K562 (cell line): ENCODE data around the gene CEP72. TPM values are rescaled to one million over a fixed set of nuclear protein-coding genes. Genes with fewer than 3 reads are reported as not detected.

Experiments used
- ATAC-seq: fragments of 200-7000 bp; cut with Tn5 transposase; 3 replicates; pipeline ENCODE4 v1.9.1; 2020; ENCODE audit warnings: moderate library complexity
- BruUV-seq: library from RNA; stranded (reverse); fragments of 400-500 nt; replicated peaks from 2 replicates; lab custom pipeline; 2021; lab: Mats Ljungman, UMichigan
- CTCF ChIA-PET: fragments of 300-600 bp; formaldehyde crosslinking; extraction: SDS; loops from one replicate; lab custom pipeline; 2021; ENCODE audit warnings: low intra/inter-chr PET ratio; lab: Yijun Ruan, JAX
- POLR2A ChIA-PET: fragments of 300-600, 350-650 bp; sonication (Branson Sonifier 250); formaldehyde crosslinking; extraction: SDS; loops from one replicate; lab custom pipeline; 2021; ENCODE audit warnings: antibody characterized with exemption, inconsistent platforms; lab: Yijun Ruan, JAX
- DNase-seq, 4 experiments: peaks; one replicate each; pipeline versions ENCODE4 v3.0.0 to v3.0.0-alpha.2; 2011 to 2018; ENCODE audit warnings: low spot score in 3 of 4, mixed read lengths in 3 of 4; ENCODE audit errors: extremely low read depth in 1 of 4
- FAIRE-seq: peaks from 2 replicates; lab custom pipeline; 2011; peaks lifted over from hg19 to GRCh38; lab: Jason Lieb, UNC
- H2AFZ ChIP-seq: 2 replicates; pipeline ENCODE4 v1.6.0; 2011; ENCODE audit warnings: low read depth, low read length, control low read depth, inconsistent platforms
- H3K27ac ChIP-seq: fragments of 200-600 bp; 3 replicates; pipeline ENCODE4 v1.8.0; 2011; ENCODE audit warnings: low read depth, mild to moderate bottlenecking, control low read depth, inconsistent platforms, low read length, moderate library complexity, mixed read lengths; ENCODE audit errors: extremely low read depth
- H3K27me3 ChIP-seq, 2 experiments: fragments of 300-600 bp in 1 of 2; 2 replicates in 1 of 2; 3 replicates in 1 of 2; pipeline versions ENCODE4 v1.6.0 to v1.8.0; 2011; ENCODE audit warnings: inconsistent platforms in 2 of 2, low read length in 2 of 2, mild to moderate bottlenecking in 1 of 2, mixed read lengths in 1 of 2, moderate library complexity in 1 of 2; ENCODE audit not compliant: control insufficient read depth in 2 of 2, insufficient read depth in 2 of 2
- H3K36me3 ChIP-seq: fragments of 300-600 bp; 3 replicates; pipeline ENCODE4 v1.8.0; 2011; ENCODE audit warnings: mild to moderate bottlenecking, low read length, inconsistent platforms; ENCODE audit not compliant: control insufficient read depth, insufficient read depth
- H3K4me1 ChIP-seq, 2 experiments: fragments of 200-600 bp in 1 of 2; replicated peaks in 1 of 2; 2 replicates in 1 of 2; 3 replicates in 1 of 2; pipeline versions ENCODE4 v1.5.1 to v1.8.0; 2011; ENCODE audit warnings: inconsistent platforms in 2 of 2, low read length in 2 of 2, mild to moderate bottlenecking in 1 of 2, mixed read lengths in 1 of 2, moderate library complexity in 1 of 2; ENCODE audit not compliant: control insufficient read depth in 2 of 2, insufficient read depth in 2 of 2
- H3K4me2 ChIP-seq: 2 replicates; pipeline ENCODE4 v1.6.1; 2011; ENCODE audit warnings: low read length, control low read depth, inconsistent platforms, mixed read lengths; ENCODE audit not compliant: insufficient read depth
- H3K4me3 ChIP-seq: fragments of 200-600 bp; sonication (generic), shearing (Covaris generic); 2 replicates; pipeline ENCODE4 v1.5.1; 2016; ENCODE audit warnings: control low read depth, inconsistent platforms
- H3K79me2 ChIP-seq: fragments of 200-600 bp; 3 replicates; pipeline ENCODE4 v1.8.0; 2011; ENCODE audit warnings: low read length, inconsistent platforms; ENCODE audit not compliant: control insufficient read depth, insufficient read depth
- H3K9ac ChIP-seq, 2 experiments: 2 replicates each; pipeline versions ENCODE4 v1.6.0 to v1.6.1; 2011; ENCODE audit warnings: low read depth in 2 of 2, low read length in 2 of 2, control low read depth in 1 of 2, inconsistent platforms in 1 of 2, mild to moderate bottlenecking in 1 of 2, mixed read lengths in 1 of 2; ENCODE audit not compliant: insufficient read depth in 1 of 2
- H3K9me1 ChIP-seq: one replicate; pipeline ENCODE4 v1.6.0; 2011; ENCODE audit warnings: inconsistent platforms, mild to moderate bottlenecking, low read length, moderate library complexity; ENCODE audit not compliant: control insufficient read depth, insufficient read depth
- H3K9me3 ChIP-seq: replicated peaks from 2 replicates; pipeline ENCODE4 v1.5.1; 2011; ENCODE audit warnings: low read depth, low read length, inconsistent platforms; ENCODE audit not compliant: control insufficient read depth, insufficient read depth
- H4K20me1 ChIP-seq: replicated peaks from 2 replicates; pipeline ENCODE4 v1.6.1; 2011; ENCODE audit warnings: low read length, inconsistent platforms, mixed read lengths; ENCODE audit not compliant: control insufficient read depth, insufficient read depth
- CEBPB ChIP-seq: fragments of 450-650 bp; IDR thresholded peaks from 2 replicates; pipeline ENCODE4 v1.6.1; 2016; ENCODE audit warnings: missing genetic modification characterization, missing compliant biosample characterization
- EGR1 ChIP-seq: fragments of 450-650 bp; conservative IDR thresholded peaks from 2 replicates; pipeline ENCODE4 v1.6.1; 2017; ENCODE audit warnings: mild to moderate bottlenecking
- FOXM1 ChIP-seq, 2 experiments: fragments of 450-650 bp in 1 of 2; sonication (generic) in 1 of 2; formaldehyde crosslinking in 1 of 2; IDR thresholded peaks; 2 replicates each; pipeline versions ENCODE4 v1.6.1 to v1.9.0; 2017 to 2022; ENCODE audit warnings: low read depth in 2 of 2, mild to moderate bottlenecking in 2 of 2, missing genetic modification reagents in 1 of 2, moderate library complexity in 1 of 2
- LEF1 ChIP-seq: fragments of 450-650 bp; IDR thresholded peaks from 2 replicates; pipeline ENCODE4 v1.6.1; 2016; ENCODE audit warnings: mild to moderate bottlenecking
- MIER1 ChIP-seq: fragments of 450-650 bp; IDR thresholded peaks from 2 replicates; pipeline ENCODE4 v1.6.1; 2016; ENCODE audit warnings: antibody characterized with exemption, mild to moderate bottlenecking, low read depth
- SAP30 ChIP-seq: fragments of 200-600 bp; sonication (generic); IDR thresholded peaks from 2 replicates; pipeline ENCODE4 v1.6.1; 2012; ENCODE audit warnings: borderline replicate concordance, low read depth, mild to moderate bottlenecking, moderate library complexity, low read length, control low read depth, inconsistent platforms; ENCODE audit not compliant: insufficient read depth, poor library complexity, severe bottlenecking
- ZNF134 ChIP-seq: fragments of 250-450 bp; sonication (Bioruptor Pico); conservative IDR thresholded peaks from 2 replicates; pipeline ENCODE4 v1.4.0; 2020
- ZNF431 ChIP-seq: sonication (generic); formaldehyde crosslinking; IDR thresholded peaks from 2 replicates; pipeline ENCODE4 v1.8.0; 2022; ENCODE audit warnings: mild to moderate bottlenecking, missing genetic modification reagents
- WGBS: fragments of 100-300 bp; shearing (Covaris generic); methylation state at CpG from one replicate; pipeline ENCODE4 v1.1.6; 2016; ENCODE audit warnings: low coverage, mixed read lengths; ENCODE audit not compliant: insufficient coverage; ENCODE audit errors: missing lambda C conversion rate; 5-methylcytosine and 5-hydroxymethylcytosine counted together
- in situ Hi-C: fragments of 300-500 bp; cut with MboI; formaldehyde crosslinking; loops from 4 replicates; pipeline ENCODE4 v1.15.0; 2018; ENCODE audit warnings: inconsistent platforms, mixed read lengths
- intact Hi-C: fragments of 100-400 bp; cut with micrococcal nuclease; formaldehyde crosslinking; loops from 2 replicates; pipeline ENCODE4 v1.14.2; 2022
- polyA plus RNA-seq, 8 experiments: library from polyadenylated mRNA; depleted of rRNA in 4 of 8; stranded (reverse) in 5 of 8; unstranded in 3 of 8; fragments of >200 nt; fragmentation: Nextera tagmentation in 2 of 8; fragmentation: Illumina TruSeq in 1 of 8; extraction: Ambion mirVana in 2 of 8; extraction: Trizol in 1 of 8; gene quantifications; 2 replicates each; pipeline versions ENCODE4 v1.2.1 to v1.2.3, GENCODE V29; 2011 to 2014; ENCODE audit warnings: inconsistent platforms in 1 of 8, missing spikeins in 1 of 8
- total RNA-seq, 7 experiments: library from RNA; depleted of rRNA in 6 of 7; stranded (reverse); fragments of >200 nt in 6 of 7; fragmentation: Illumina TruSeq in 2 of 7; extraction: Trizol in 2 of 7; gene quantifications; 2 replicates each; pipeline versions ENCODE4 v1.2.1 to v1.2.3, GENCODE V29; 2011 to 2021; ENCODE audit warnings: low replicate concordance in 1 of 7
- TF ChIP-seq, protein P1 (sequence below): sonication (generic); IDR thresholded peaks from 2 replicates; pipeline ENCODE4 v1.6.1; 2016
- TF ChIP-seq, protein P2 (sequence below), 2 experiments: fragments of 200-800 bp in 1 of 2; sonication (Bioruptor generic) in 1 of 2; sonication (generic) in 1 of 2; formaldehyde crosslinking in 1 of 2; IDR thresholded peaks in 1 of 2; conservative IDR thresholded peaks in 1 of 2; 2 replicates each; pipeline versions ENCODE4 v1.5.0 to v1.6.1; 2016 to 2020; ENCODE audit warnings: missing compliant biosample characterization in 1 of 2, missing genetic modification characterization in 1 of 2, missing genetic modification reagents in 1 of 2
- TF ChIP-seq, protein P3 (sequence below): IDR thresholded peaks from 2 replicates; pipeline ENCODE4 v1.6.1; 2011; ENCODE audit not compliant: insufficient read length; ENCODE audit errors: extremely low read depth

The CEP72 gene
- total and polyA plus RNA-seq, 9 of the 15 experiments (the other 6 are each of a cell fraction or from before 2014, with no cell fraction given) = 0.89 to 38.1 (median 14.2) TPM

DNA sequence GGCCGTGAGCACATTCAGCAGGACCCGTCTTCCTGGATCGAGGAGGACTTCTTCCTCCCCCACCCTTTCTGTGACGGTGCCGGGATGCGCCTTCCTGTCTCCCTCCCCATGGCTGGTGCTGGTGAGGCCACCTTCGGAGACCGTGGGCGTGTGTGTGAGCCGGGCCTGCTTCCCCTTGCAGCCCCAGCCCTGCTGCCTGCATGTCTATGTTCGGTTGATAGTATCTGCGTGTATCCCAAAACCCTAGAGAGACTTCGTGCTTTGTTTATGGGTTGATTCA lies 12.8 kb downstream of the CEP72 start:
- no peaks in the 10 kb centered on the region for H3K27me3 ChIP-seq
- no TSS peak for BruUV-seq
- H3K27ac ChIP-seq = no peak overlapping the region
- H3K9me1 ChIP-seq = no peaks in the 10 kb centered on the region
- WGBS = 90% methylated on average over 11 of the region's 13 CpGs
- H3K79me2 ChIP-seq = peaks cover 5% of the 10 kb centered on the region; the same call in 2 of the 3 replicates
- H3K4me3 ChIP-seq = no peak overlapping the region
- H3K36me3 ChIP-seq = peaks cover 89% of the 10 kb centered on the region
- peaks cover 9% of the 10 kb centered on the region; the same call in 1 of the 2 replicates for H4K20me1 ChIP-seq
- TF ChIP-seq CEBPB (tag) (no peak), EGR1 (0 out of 2 replicates have a peak, but pooled peaks have one; percentile 6), LEF1 (no peak)
- TF ChIP-seq, protein P1, sequence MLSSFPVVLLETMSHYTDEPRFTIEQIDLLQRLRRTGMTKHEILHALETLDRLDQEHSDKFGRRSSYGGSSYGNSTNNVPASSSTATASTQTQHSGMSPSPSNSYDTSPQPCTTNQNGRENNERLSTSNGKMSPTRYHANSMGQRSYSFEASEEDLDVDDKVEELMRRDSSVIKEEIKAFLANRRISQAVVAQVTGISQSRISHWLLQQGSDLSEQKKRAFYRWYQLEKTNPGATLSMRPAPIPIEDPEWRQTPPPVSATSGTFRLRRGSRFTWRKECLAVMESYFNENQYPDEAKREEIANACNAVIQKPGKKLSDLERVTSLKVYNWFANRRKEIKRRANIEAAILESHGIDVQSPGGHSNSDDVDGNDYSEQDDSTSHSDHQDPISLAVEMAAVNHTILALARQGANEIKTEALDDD = no peak
- TF ChIP-seq, all 486 proteins: peak for 1
- intact Hi-C loops (no loop called here), in situ Hi-C loops (no loop called here)
- Histone ChIP-seq H3K9me3 (no peaks in the 10 kb centered on the region), H3K4me2 (no peak overlapping the region), H3K9ac (no peak overlapping the region; a peak in 1 of 4 replicates), H2AFZ (no peak overlapping the region), H3K4me1 (peaks cover 0 to 10% of the 10 kb centered on the region in 2 experiments; a peak in 1 of 5 replicates)
- ChIA-PET POLR2A (interaction anchor here (1.1 kb wide), 1 partner anchor 18 kb away, joined by 3 read pairs; no protein-coding TSS in a partner anchor), CTCF (no interaction called here)
- ATAC-seq = no peak; the same call in 2 of the 3 replicates
- no peak for DNase-seq
- FAIRE-seq = no peak

DNA sequence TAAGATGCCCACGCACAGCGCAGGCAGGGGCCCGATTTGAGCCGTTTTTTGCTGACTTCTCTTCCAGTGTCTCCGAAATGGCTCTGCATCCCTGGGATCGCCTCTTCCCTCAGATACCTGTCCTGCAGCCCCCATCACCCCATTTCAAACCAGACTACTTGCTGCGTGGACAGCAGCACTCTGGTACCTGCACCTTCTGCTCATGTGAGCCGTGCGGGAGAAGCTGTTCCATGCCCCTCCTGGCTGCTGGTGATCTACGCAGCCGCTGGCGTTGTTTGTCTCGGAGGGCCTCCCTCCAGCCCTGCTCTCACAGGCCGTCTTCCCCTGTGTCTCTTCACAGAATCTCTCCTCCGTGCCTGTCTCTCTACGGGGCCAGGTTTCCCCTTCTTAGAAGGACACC lies 13.4 kb downstream of the CEP72 start:
- Histone ChIP-seq H3K9ac (no peak overlapping the region), H3K79me2 (peaks cover 5% of the 10 kb centered on the region; the same call in 2 of the 3 replicates), H4K20me1 (peaks cover 3% of the 10 kb centered on the region; the same call in 1 of the 2 replicates), H3K36me3 (peaks cover 83% of the 10 kb centered on the region), H3K27me3 (no peaks in the 10 kb centered on the region), H3K9me3 (no peaks in the 10 kb centered on the region), H2AFZ (no peak overlapping the region), H3K4me3 (no peak overlapping the region), H3K9me1 (no peaks in the 10 kb centered on the region), H3K27ac (no peak overlapping the region), H3K4me2 (no peak overlapping the region), H3K4me1 (peaks cover 0 to 10% of the 10 kb centered on the region in 2 experiments; a peak in 1 of 5 replicates)
- BruUV-seq = no TSS peak
- ATAC-seq = no peak
- in situ Hi-C loops (no loop called here), intact Hi-C loops (no loop called here)
- CTCF ChIA-PET = no interaction called here
- WGBS = 97% methylated on average over 15 of the region's 16 CpGs
- no peak for FAIRE-seq
- POLR2A ChIA-PET = no interaction called here
- no peak for DNase-seq
- no peak for TF ChIP-seq ZNF431 (CRISPR knock-in tag)
- TF ChIP-seq, protein P2, sequence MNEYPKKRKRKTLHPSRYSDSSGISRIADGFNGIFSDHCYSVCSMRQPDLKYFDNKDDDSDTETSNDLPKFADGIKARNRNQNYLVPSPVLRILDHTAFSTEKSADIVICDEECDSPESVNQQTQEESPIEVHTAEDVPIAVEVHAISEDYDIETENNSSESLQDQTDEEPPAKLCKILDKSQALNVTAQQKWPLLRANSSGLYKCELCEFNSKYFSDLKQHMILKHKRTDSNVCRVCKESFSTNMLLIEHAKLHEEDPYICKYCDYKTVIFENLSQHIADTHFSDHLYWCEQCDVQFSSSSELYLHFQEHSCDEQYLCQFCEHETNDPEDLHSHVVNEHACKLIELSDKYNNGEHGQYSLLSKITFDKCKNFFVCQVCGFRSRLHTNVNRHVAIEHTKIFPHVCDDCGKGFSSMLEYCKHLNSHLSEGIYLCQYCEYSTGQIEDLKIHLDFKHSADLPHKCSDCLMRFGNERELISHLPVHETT (CRISPR knock-in tag; conservative IDR thresholded peaks at IDR 0.05 in 1 of 2, IDR thresholded peaks at IDR 0.05 in 1 of 2) = no peak
- TF ChIP-seq FOXM1 (IDR thresholded peaks at IDR 0.05; ENCODE audit: low read depth) = no peak
- no peak for TF ChIP-seq FOXM1 (CRISPR knock-in tag; IDR thresholded peaks at IDR 0.05; ENCODE audit: low read depth)
- TF ChIP-seq, protein P3, sequence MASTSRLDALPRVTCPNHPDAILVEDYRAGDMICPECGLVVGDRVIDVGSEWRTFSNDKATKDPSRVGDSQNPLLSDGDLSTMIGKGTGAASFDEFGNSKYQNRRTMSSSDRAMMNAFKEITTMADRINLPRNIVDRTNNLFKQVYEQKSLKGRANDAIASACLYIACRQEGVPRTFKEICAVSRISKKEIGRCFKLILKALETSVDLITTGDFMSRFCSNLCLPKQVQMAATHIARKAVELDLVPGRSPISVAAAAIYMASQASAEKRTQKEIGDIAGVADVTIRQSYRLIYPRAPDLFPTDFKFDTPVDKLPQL = no peak
- no peak for TF ChIP-seq MIER1
- TF ChIP-seq SAP30 = no peak
- TF ChIP-seq ZNF134 (CRISPR knock-in tag) = no peak
